ENCODE results near the gene COG8. TPM values are rescaled to one million over a fixed set of nuclear protein-coding genes. Genes with fewer than 3 reads are reported as not detected.

Gene COG8
- total and polyA plus RNA-seq, 7 donors, result 9.6 to 57.6 (median 32.2) TPM

DNA sequence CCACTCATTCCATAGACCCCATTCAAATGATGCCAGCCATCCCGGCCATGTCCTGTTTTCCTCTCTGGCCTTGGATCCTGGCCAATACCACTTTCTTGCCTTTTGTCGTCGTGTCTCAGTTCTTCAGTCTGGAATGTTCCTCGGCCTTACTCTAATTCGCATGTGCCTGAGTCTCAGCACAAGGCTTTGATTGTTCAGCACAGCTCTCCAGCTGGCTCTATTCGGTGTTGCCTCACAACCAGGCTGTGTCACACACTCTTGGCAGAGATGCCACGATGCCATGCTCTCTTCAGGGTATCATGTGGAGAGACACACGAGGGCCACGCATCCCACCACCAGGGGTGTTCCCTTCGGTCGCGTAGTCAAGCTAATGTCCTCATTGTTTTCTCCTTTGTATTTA is 30.0 kb downstream of the COG8 start:
- peak; percentile 76 for DNase-seq
- intact Hi-C loops (cut with DNase I), result no loop called here

DNA sequence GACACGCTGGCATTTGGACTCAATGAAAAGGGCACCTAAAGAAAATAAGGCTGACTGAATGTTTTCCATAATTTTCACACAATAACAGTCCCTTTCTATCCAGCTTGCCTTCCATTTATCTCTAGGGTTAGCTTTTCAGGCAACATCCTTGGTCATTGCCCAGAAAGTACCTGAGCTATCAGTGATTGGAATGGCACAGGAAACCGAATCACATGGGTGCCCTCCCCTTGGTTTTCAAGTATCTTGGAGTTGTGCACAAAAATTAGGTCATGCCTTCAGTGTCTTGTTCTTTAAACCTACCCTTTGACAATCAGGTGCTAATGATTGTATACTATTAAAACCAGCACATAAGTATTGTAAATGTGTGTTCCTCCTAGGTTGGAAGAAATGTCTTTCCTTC is 31.5 kb downstream of the COG8 start:
- intact Hi-C loops (cut with DNase I), result no loop called here
- 93 to 95% methylated on average over 2 of the region's 2 CpGs for WGBS, 2 donors
- no peak for DNase-seq
- H3K27me3 ChIP-seq, result no peaks in the 10 kb centered on the region
- peaks cover 0 to 12% (median 0%) of the 10 kb centered on the region in 4 donors for H3K36me3 ChIP-seq
- TF ChIP-seq EP300 (IDR thresholded peaks at IDR 0.05) (no peak), POLR2AphosphoS5 (IDR thresholded peaks at IDR 0.05) (no peak), POLR2A (IDR thresholded peaks at IDR 0.05) (no peak)
- TF ChIP-seq, protein P1, sequence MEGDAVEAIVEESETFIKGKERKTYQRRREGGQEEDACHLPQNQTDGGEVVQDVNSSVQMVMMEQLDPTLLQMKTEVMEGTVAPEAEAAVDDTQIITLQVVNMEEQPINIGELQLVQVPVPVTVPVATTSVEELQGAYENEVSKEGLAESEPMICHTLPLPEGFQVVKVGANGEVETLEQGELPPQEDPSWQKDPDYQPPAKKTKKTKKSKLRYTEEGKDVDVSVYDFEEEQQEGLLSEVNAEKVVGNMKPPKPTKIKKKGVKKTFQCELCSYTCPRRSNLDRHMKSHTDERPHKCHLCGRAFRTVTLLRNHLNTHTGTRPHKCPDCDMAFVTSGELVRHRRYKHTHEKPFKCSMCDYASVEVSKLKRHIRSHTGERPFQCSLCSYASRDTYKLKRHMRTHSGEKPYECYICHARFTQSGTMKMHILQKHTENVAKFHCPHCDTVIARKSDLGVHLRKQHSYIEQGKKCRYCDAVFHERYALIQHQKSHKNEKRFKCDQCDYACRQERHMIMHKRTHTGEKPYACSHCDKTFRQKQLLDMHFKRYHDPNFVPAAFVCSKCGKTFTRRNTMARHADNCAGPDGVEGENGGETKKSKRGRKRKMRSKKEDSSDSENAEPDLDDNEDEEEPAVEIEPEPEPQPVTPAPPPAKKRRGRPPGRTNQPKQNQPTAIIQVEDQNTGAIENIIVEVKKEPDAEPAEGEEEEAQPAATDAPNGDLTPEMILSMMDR (IDR thresholded peaks at IDR 0.05), result no peak
- H3K27ac ChIP-seq, result no peak overlapping the region
- peaks cover 0 to 16% (median 15%) of the 10 kb centered on the region in 4 donors for H3K4me1 ChIP-seq
- no peak overlapping the region for H3K4me3 ChIP-seq
- no peaks in the 10 kb centered on the region for H3K9me3 ChIP-seq

More for the DNA sequence above, 30.0 kb downstream of the COG8 start:
- H3K27me3 ChIP-seq, result no peaks in the 10 kb centered on the region
- no peak overlapping the region for H3K4me3 ChIP-seq
- no peaks in the 10 kb centered on the region for H3K9me3 ChIP-seq
- peaks cover 0 to 25% (median 20%) of the 10 kb centered on the region in 4 donors for H3K4me1 ChIP-seq
- H3K27ac ChIP-seq, result no peak overlapping the region
- TF ChIP-seq EP300 (IDR thresholded peaks at IDR 0.05) (no peak), POLR2AphosphoS5 (IDR thresholded peaks at IDR 0.05) (peak in 2 of 4 donors; percentile 8)
- H3K36me3 ChIP-seq, result peaks cover 0 to 15% (median 0%) of the 10 kb centered on the region in 4 donors
- 89 to 94% methylated on average over 12 of the region's 12 CpGs for WGBS, 2 donors

DNA sequence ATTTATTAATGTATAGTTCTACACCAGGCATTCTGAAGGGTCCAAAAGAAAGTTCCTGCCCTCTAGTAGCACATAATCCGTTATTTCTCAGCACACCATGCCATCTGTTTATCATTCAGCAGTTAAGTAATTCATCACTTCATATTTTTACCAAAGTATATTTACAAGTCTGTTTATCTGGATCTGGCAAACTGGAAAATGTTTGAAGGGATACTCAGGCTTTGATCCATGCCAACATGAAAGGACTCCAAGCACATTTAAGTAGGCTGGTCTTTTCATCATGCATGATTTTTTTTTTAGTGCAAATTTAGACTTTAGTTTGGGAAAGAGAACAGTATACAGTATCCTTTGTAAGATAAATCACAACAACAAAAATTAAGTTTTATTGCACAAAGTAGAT is 32.3 kb downstream of the COG8 start:
- peaks cover 0 to 20% (median 0%) of the 10 kb centered on the region in 4 donors for H3K36me3 ChIP-seq
- 78 to 89% methylated on average over 1 of the region's 1 CpG for WGBS, 2 donors
- no peak for DNase-seq
- peaks cover 0 to 9% (median 7%) of the 10 kb centered on the region in 4 donors for H3K4me1 ChIP-seq
- intact Hi-C loops (cut with DNase I), result no loop called here
- TF ChIP-seq POLR2AphosphoS5 (IDR thresholded peaks at IDR 0.05) (no peak), EP300 (IDR thresholded peaks at IDR 0.05) (no peak), POLR2A (IDR thresholded peaks at IDR 0.05) (no peak)
- TF ChIP-seq, protein P1 (IDR thresholded peaks at IDR 0.05), result no peak
- H3K27me3 ChIP-seq, result no peaks in the 10 kb centered on the region
- H3K9me3 ChIP-seq, result no peaks in the 10 kb centered on the region
- no peak overlapping the region for H3K27ac ChIP-seq
- no peak overlapping the region for H3K4me3 ChIP-seq

DNA sequence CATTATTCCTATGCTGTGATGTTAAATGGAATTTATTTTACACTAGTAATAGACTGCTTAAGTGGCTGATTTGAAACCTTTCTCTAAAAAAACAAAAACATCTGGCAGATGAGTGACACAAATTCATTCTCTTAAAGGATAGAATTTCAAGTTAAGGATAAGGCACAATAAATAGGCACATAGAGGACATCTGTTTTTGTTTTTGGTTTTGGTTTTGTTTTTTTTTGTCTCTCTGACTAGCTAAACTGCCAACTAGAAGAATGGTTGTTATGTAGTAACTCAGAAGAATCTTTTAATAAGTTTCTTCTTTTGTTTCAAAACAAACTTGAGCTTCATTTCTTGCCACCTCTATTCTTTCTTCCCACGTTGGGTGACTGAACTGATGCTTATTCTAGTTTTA is 33.3 kb downstream of the COG8 start:
- 86 to 90% methylated on average over 1 of the region's 1 CpG for WGBS, 2 donors
- intact Hi-C loops (cut with DNase I), result no loop called here
- Histone ChIP-seq H3K27ac (no peak overlapping the region), H3K27me3 (no peaks in the 10 kb centered on the region), H3K36me3 (peaks cover 0 to 28% (median 1%) of the 10 kb centered on the region in 4 donors), H3K9me3 (no peaks in the 10 kb centered on the region), H3K4me3 (no peak overlapping the region), H3K4me1 (peaks cover 0 to 6% (median 4%) of the 10 kb centered on the region in 4 donors)
- TF ChIP-seq POLR2AphosphoS5 (IDR thresholded peaks at IDR 0.05) (no peak), EP300 (IDR thresholded peaks at IDR 0.05) (no peak), POLR2A (IDR thresholded peaks at IDR 0.05) (no peak)
- TF ChIP-seq, protein P1 (IDR thresholded peaks at IDR 0.05), result no peak
- no peak for DNase-seq

DNA sequence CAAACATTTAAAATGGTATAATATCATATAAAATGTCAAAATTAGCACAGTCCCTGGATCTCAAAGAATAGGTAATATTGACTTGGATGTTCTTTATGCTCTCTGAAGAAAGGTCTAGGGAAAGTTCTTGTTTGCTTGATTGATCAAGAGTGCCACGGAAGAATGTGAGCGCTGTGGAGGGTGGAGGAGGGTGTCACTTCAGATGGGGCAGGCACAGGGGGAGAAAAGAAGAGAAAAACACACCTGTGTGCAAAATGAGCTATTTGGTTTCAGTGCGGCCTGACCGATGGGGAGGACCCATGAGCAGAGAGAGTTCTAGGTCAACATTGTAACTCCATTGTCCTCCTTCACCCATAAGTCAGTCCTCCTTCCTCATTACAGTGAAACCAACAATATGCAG is 37.1 kb downstream of the COG8 start:
- Histone ChIP-seq H3K27ac (no peak overlapping the region), H3K4me1 (no peaks in the 10 kb centered on the region), H3K9me3 (no peaks in the 10 kb centered on the region), H3K36me3 (peaks cover 0 to 52% (median 6%) of the 10 kb centered on the region in 4 donors), H3K27me3 (no peaks in the 10 kb centered on the region), H3K4me3 (no peak overlapping the region)
- DNase-seq, result no peak
- 95% methylated on average over 4 of the region's 4 CpGs for WGBS, 2 donors
- no peak for TF ChIP-seq POLR2AphosphoS5 (IDR thresholded peaks at IDR 0.05)
- no peak for TF ChIP-seq EP300 (IDR thresholded peaks at IDR 0.05)
- TF ChIP-seq, protein P1 (IDR thresholded peaks at IDR 0.05), result no peak
- TF ChIP-seq POLR2A (IDR thresholded peaks at IDR 0.05), result no peak
- intact Hi-C loops (cut with DNase I), result no loop called here
